Activated B cell treated with CpG ODN at 0.5 μM for 24 hours (primary cell): ENCODE results near the gene DLG2. TPM values are rescaled to one million over a fixed set of nuclear protein-coding genes. Genes with fewer than 3 reads are reported as not detected.

ENCODE experiments used
- ATAC-seq: fragments of 200-7000 bp; cut with Tn5 transposase; one replicate; pipeline ENCODE4 v1.10.0; 2021; ENCODE audit warnings: low read depth, mild to moderate bottlenecking, moderate library complexity
- CTCF ChIA-PET: fragments of 350-600 bp; sonication (Branson Sonifier 250); formaldehyde crosslinking; loops from one replicate; lab custom pipeline; 2021; ENCODE audit warnings: antibody characterized with exemption; lab: Charles Lee
- POLR2A ChIA-PET: fragments of 350-600 bp; sonication (Branson Sonifier 250); formaldehyde crosslinking; loops from one replicate; lab custom pipeline; 2021; ENCODE audit warnings: antibody characterized with exemption; lab: Charles Lee
- DNase-seq: peaks from one replicate; pipeline ENCODE4 v3.0.0; 2022
- H3K27ac Mint-ChIP-seq: one replicate; pipeline ENCODE4 v1.8.0; 2020; ENCODE audit warnings: mixed read lengths
- H3K27me3 Mint-ChIP-seq: one replicate; pipeline ENCODE4 v1.8.0; 2021; ENCODE audit warnings: mixed read lengths
- H3K36me3 Mint-ChIP-seq: one replicate; pipeline ENCODE4 v1.8.0; 2021; ENCODE audit warnings: low read depth, mixed read lengths
- H3K4me1 Mint-ChIP-seq: one replicate; pipeline ENCODE4 v1.8.0; 2021; ENCODE audit warnings: mixed read lengths
- H3K4me3 Mint-ChIP-seq: one replicate; pipeline ENCODE4 v1.8.0; 2020; ENCODE audit warnings: mild to moderate bottlenecking, mixed read lengths
- H3K9me3 Mint-ChIP-seq: one replicate; pipeline ENCODE4 v1.8.0; 2020; ENCODE audit warnings: mixed read lengths
- CTCF ChIP-seq: fragments of 200-600 bp; IDR thresholded peaks from one replicate; pipeline ENCODE4 v1.8.0; 2022; ENCODE audit warnings: antibody characterized with exemption, mild to moderate bottlenecking
- intact Hi-C: fragments of 100-400 bp; cut with micrococcal nuclease; formaldehyde crosslinking; loops from one replicate; pipeline ENCODE4 v1.15.1; 2024
- total RNA-seq: library from RNA; stranded (reverse); gene quantifications from 2 replicates; pipeline ENCODE4 v1.2.3, GENCODE V29; 2022

DLG2 gene
- total RNA-seq, 1 donor from 2014 or later, result 2.7 TPM

GRCh38 chr11:84345597-84345996 is 1281.5 kb downstream of the DLG2 start:
- Mint-ChIP-seq H3K9me3 (no peaks in the 10 kb centered on the region), H3K36me3 (no peaks in the 10 kb centered on the region), H3K27ac (no peak overlapping the region), H3K4me3 (no peak overlapping the region), H3K27me3 (no peaks in the 10 kb centered on the region), H3K4me1 (no peaks in the 10 kb centered on the region)
- intact Hi-C loops, result no loop called here
- CTCF ChIA-PET, result no interaction called here
- ATAC-seq (no peak), DNase-seq (no peak)
- TF ChIP-seq CTCF, result no peak
- POLR2A ChIA-PET, result no interaction called here

GRCh38 chr11:84345027-84345426 is 1282.1 kb downstream of the DLG2 start:
- H3K27me3 Mint-ChIP-seq, result no peaks in the 10 kb centered on the region
- H3K36me3 Mint-ChIP-seq, result no peaks in the 10 kb centered on the region
- no peak for TF ChIP-seq CTCF
- ChIA-PET POLR2A (no interaction called here), CTCF (no interaction called here)
- H3K4me3 Mint-ChIP-seq, result no peak overlapping the region
- ATAC-seq, result no peak
- intact Hi-C loops, result no loop called here
- H3K4me1 Mint-ChIP-seq, result no peaks in the 10 kb centered on the region
- DNase-seq, result no peak
- H3K27ac Mint-ChIP-seq, result no peak overlapping the region
- H3K9me3 Mint-ChIP-seq, result no peaks in the 10 kb centered on the region

GRCh38 chr11:84339796-84340195 is 1287.3 kb downstream of the DLG2 start:
- no peaks in the 10 kb centered on the region for H3K36me3 Mint-ChIP-seq
- intact Hi-C loops, result no loop called here
- CTCF ChIA-PET, result no interaction called here
- H3K9me3 Mint-ChIP-seq, result no peaks in the 10 kb centered on the region
- DNase-seq, result no peak
- H3K27ac Mint-ChIP-seq, result no peak overlapping the region
- H3K4me3 Mint-ChIP-seq, result no peak overlapping the region
- no peak for ATAC-seq
- no peak for TF ChIP-seq CTCF
- POLR2A ChIA-PET, result no interaction called here
- H3K27me3 Mint-ChIP-seq, result no peaks in the 10 kb centered on the region
- H3K4me1 Mint-ChIP-seq, result no peaks in the 10 kb centered on the region

- ChIA-PET POLR2A (no interaction called here), CTCF (no interaction called here)
- H3K27ac Mint-ChIP-seq, result no peak overlapping the region
- TF ChIP-seq CTCF, result no peak
- no peaks in the 10 kb centered on the region for H3K27me3 Mint-ChIP-seq
- no peaks in the 10 kb centered on the region for H3K36me3 Mint-ChIP-seq
- no peaks in the 10 kb centered on the region for H3K9me3 Mint-ChIP-seq
- intact Hi-C loops, result no loop called here
- no peak overlapping the region for H3K4me3 Mint-ChIP-seq
- no peaks in the 10 kb centered on the region for H3K4me1 Mint-ChIP-seq
- no peak for ATAC-seq
- DNase-seq, result no peak
These were observed 1293.9 kb downstream of the DLG2 start for GRCh38 chr11:84333221-84333620.

- TF ChIP-seq CTCF, result no peak
- no peaks in the 10 kb centered on the region for H3K36me3 Mint-ChIP-seq
- intact Hi-C loops, result no loop called here
- DNase-seq, result no peak
- H3K4me3 Mint-ChIP-seq, result no peak overlapping the region
- ATAC-seq, result no peak
- POLR2A ChIA-PET, result no interaction called here
- no peak overlapping the region for H3K27ac Mint-ChIP-seq
- CTCF ChIA-PET, result no interaction called here
- peaks cover 2% of the 10 kb centered on the region for H3K9me3 Mint-ChIP-seq
- no peaks in the 10 kb centered on the region for H3K27me3 Mint-ChIP-seq
- no peaks in the 10 kb centered on the region for H3K4me1 Mint-ChIP-seq
These were observed 1304.9 kb downstream of the DLG2 start for GRCh38 chr11:84322211-84322610.
